ENCODE data around the gene NPFF.

- no peak for TF ChIP-seq CTCF (conservative IDR thresholded peaks at IDR 0.05)
- TF ChIP-seq EZH2 (IDR thresholded peaks at IDR 0.05; ENCODE audit: low read depth): no peak
Measured at GRCh38 chr12:53510181-53510812, 3.0 kb upstream of the NPFF start.

All from PC-9 (cell line).